Transverse colon (tissue), 4 donors: ENCODE measurements around the gene ERG. TPM values are rescaled to one million over a fixed set of nuclear protein-coding genes. Genes with fewer than 3 reads are reported as not detected.
A peak's percentile ranks its signal among the peaks of the same experiment; 100 is the strongest.

Source experiments
- DNase-seq: peaks from one replicate; pipeline ENCODE4 v3.0.0-alpha.2; 2019
- H3K27ac ChIP-seq, 4 donors: fragments of 200-600 bp; sonication (generic); 2 replicates each; pipeline ENCODE4 v1.5.1; 2016 to 2018; ENCODE audit warnings: inconsistent platforms in 4 of 4
- H3K27me3 ChIP-seq: fragments of 200-600 bp; sonication (generic); 2 replicates; pipeline ENCODE4 v1.5.1; 2017; ENCODE audit warnings: inconsistent platforms
- H3K36me3 ChIP-seq, 4 donors: fragments of 200-600 bp; sonication (generic); 2 replicates each; pipeline ENCODE4 v1.5.1; 2017 to 2019; ENCODE audit warnings: inconsistent platforms in 4 of 4
- H3K4me1 ChIP-seq, 4 donors: fragments of 200-600 bp; sonication (generic); 2 replicates each; pipeline ENCODE4 v1.5.1; 2017 to 2020; ENCODE audit warnings: inconsistent platforms in 4 of 4
- H3K4me3 ChIP-seq, 4 donors: fragments of 200-600 bp; sonication (generic); 1 replicate in 1 of 4; 2 replicates in 3 of 4; pipeline versions ENCODE4 v1.5.1 to v1.6.1; 2017 to 2019; ENCODE audit warnings: inconsistent platforms in 4 of 4
- H3K9me3 ChIP-seq, 2 donors: fragments of 200-600 bp; sonication (generic); 2 replicates each; pipeline ENCODE4 v1.5.1; 2017 to 2019; ENCODE audit warnings: inconsistent platforms in 2 of 2
- CTCF ChIP-seq, 5 experiments: fragments of 200-600 bp in 3 of 5; fragments of 450-650 bp in 2 of 5; sonication (generic) in 3 of 5; IDR thresholded peaks; 1 replicate in 2 of 5; 2 replicates in 3 of 5; pipeline ENCODE4 v1.5.1; 2016 to 2017; ENCODE audit warnings: antibody characterized with exemption in 5 of 5, inconsistent platforms in 3 of 5, mild to moderate bottlenecking in 2 of 5, moderate library complexity in 1 of 5
- EP300 ChIP-seq: sonication (generic); formaldehyde crosslinking; IDR thresholded peaks from one replicate; pipeline ENCODE4 v1.6.1; 2017; ENCODE audit warnings: antibody characterized with exemption, low read depth
- POLR2A ChIP-seq: fragments of 450-650 bp; IDR thresholded peaks from one replicate; pipeline ENCODE4 v1.6.1; 2016; ENCODE audit warnings: antibody characterized with exemption, mild to moderate bottlenecking, moderate library complexity
- POLR2AphosphoS5 ChIP-seq, 3 donors: sonication (generic); formaldehyde crosslinking; IDR thresholded peaks; one replicate each; pipeline ENCODE4 v1.6.1; 2016; ENCODE audit warnings: antibody characterized with exemption in 3 of 3
- WGBS, 2 donors: methylation state at CpG; one replicate each; pipeline ENCODE4 v1.1.5; 2018; ENCODE audit warnings: low coverage in 1 of 2; 5-methylcytosine and 5-hydroxymethylcytosine counted together
- in situ Hi-C, 4 donors: fragments of 200-750 bp; cut with MboI; loops; one replicate each; pipeline versions ENCODE4 v1.15.0 to v1.15.1; 2017; ENCODE audit warnings: low sequenced_read_pairs in 3 of 4, low pct_ligation_motif_present in 1 of 4, low pct_unique_long_range_greater_than_20kb in 1 of 4
- intact Hi-C: fragments of 100-400 bp; cut with DNase I; formaldehyde crosslinking; loops from one replicate; pipeline ENCODE4 v1.15.1; 2023; ENCODE audit warnings: low total_unique reads
- total RNA-seq, 4 donors: library from RNA; depleted of rRNA; stranded (reverse); fragments of >200 nt; gene quantifications; one replicate each; pipeline ENCODE4 v1.1.0, GENCODE V29; 2016

The ERG gene
- total RNA-seq, 4 donors from 2014 or later = 1.5 to 8.6 (median 3.7) TPM

DNA sequence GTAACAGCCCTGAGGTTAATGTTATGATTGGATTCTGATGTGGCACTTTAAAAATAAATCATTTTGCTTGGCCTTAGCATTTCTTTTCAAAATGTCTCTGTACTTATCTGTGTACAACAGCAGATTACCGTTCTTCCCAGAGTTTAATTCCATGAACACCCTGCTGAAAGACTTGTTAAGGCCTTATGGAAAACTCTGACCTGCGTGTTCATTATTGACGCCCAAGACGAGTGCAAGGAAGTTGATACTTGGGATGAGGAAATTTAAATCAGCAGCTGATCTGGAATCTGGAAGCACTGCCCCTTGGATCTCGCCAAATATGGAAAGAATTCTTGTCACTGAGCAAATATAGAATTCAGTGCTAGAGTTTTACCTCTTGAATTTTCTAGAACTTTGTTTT lies 6.7 kb downstream of the ERG start:
- no peak for TF ChIP-seq EP300
- no peak for TF ChIP-seq POLR2A
- Histone ChIP-seq H3K27ac (no peak overlapping the region), H3K4me1 (peaks cover 4 to 27% (median 19%) of the 10 kb centered on the region in 4 donors), H3K4me3 (no peak overlapping the region), H3K36me3 (no peaks in the 10 kb centered on the region), H3K9me3 (no peaks in the 10 kb centered on the region), H3K27me3 (no peaks in the 10 kb centered on the region)
- WGBS, 2 donors = 60 to 84% methylated on average over 1 to 5 of the region's 5 CpGs
- no peak for DNase-seq
- in situ Hi-C loops (no loop called here), intact Hi-C loops (no loop called here)

DNA sequence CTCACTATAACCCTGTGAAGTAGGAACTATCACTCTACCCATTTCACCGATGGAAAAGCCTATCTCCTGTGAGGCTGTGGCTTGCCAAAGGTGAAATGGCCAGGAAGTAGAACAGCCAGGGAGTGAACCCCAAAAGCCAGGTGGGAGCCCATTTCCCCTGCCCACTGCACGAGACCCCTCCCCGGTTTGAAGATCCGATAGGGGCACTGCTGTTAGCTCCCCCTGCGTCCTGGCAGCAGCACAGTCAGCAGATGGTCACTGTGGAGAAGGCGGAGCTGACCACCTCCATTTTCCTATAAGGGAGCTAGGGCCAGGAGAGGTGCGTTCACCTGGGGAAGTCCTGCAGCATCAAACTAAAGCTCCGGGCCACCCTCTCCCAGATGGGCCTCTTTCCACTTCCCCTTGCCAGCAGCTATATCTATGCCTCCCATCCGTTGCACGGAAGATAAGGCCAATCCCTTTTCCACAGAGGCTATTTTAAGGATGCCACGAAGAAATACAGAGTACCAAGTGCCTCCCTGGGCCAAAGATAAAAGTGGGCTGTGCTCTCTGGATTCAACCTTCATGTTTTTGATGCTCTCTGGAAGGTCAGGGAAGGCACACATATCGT lies 7.8 kb downstream of the ERG start:
- intact Hi-C loops = no loop called here
- no peak overlapping the region for H3K27ac ChIP-seq
- TF ChIP-seq CTCF (IDR thresholded peaks at IDR 0.05) (no peak), POLR2A (no peak), POLR2AphosphoS5 (IDR thresholded peaks at IDR 0.05) (no peak), EP300 (no peak)
- in situ Hi-C loops = no loop called here
- peaks cover 4 to 23% (median 18%) of the 10 kb centered on the region in 4 donors for H3K4me1 ChIP-seq
- WGBS, 2 donors = 73 to 93% methylated on average over 1 to 12 of the region's 12 CpGs
- no peak overlapping the region for H3K4me3 ChIP-seq
- no peaks in the 10 kb centered on the region for H3K36me3 ChIP-seq
- DNase-seq = no peak
- H3K27me3 ChIP-seq = no peaks in the 10 kb centered on the region
- no peaks in the 10 kb centered on the region for H3K9me3 ChIP-seq

GRCh38 chr21:38489729-38490128 lies 8.5 kb downstream of the ERG start:
- intact Hi-C loops = no loop called here
- peaks cover 4 to 23% (median 18%) of the 10 kb centered on the region in 4 donors for H3K4me1 ChIP-seq
- H3K27me3 ChIP-seq = no peaks in the 10 kb centered on the region
- in situ Hi-C loops = no loop called here
- H3K27ac ChIP-seq = peak overlapping the region in 3 of 4 donors; percentile 64 to 76 (median 69)
- no peak overlapping the region for H3K4me3 ChIP-seq
- 68 to 72% methylated on average over 6 of the region's 6 CpGs for WGBS, 2 donors
- H3K36me3 ChIP-seq = no peaks in the 10 kb centered on the region
- DNase-seq = no peak
- no peaks in the 10 kb centered on the region for H3K9me3 ChIP-seq
- TF ChIP-seq POLR2A (no peak), POLR2AphosphoS5 (IDR thresholded peaks at IDR 0.05) (no peak), CTCF (IDR thresholded peaks at IDR 0.05) (no peak), EP300 (no peak)

GRCh38 chr21:38489271-38489652 lies 9.0 kb downstream of the ERG start:
- Histone ChIP-seq H3K36me3 (no peaks in the 10 kb centered on the region), H3K4me3 (no peak overlapping the region), H3K27ac (peak overlapping the region; percentile 23 to 76 (median 66)), H3K27me3 (no peaks in the 10 kb centered on the region), H3K4me1 (peaks cover 4 to 23% (median 18%) of the 10 kb centered on the region in 4 donors), H3K9me3 (no peaks in the 10 kb centered on the region)
- in situ Hi-C loops = no loop called here
- no peak for DNase-seq
- 38 to 54% methylated on average over 3 of the region's 3 CpGs for WGBS, 2 donors
- TF ChIP-seq POLR2AphosphoS5 (IDR thresholded peaks at IDR 0.05) = no peak
- TF ChIP-seq POLR2A = no peak
- no peak for TF ChIP-seq EP300
- no peak for TF ChIP-seq CTCF (IDR thresholded peaks at IDR 0.05)
- intact Hi-C loops = no loop called here
